Measurements from ENCODE around the gene NINL. TPM values are rescaled to one million over a fixed set of nuclear protein-coding genes. Genes with fewer than 3 reads are reported as not detected.

Gene NINL
- total RNA-seq, 1 experiment from 2014 or later: 7.2 TPM

DNA sequence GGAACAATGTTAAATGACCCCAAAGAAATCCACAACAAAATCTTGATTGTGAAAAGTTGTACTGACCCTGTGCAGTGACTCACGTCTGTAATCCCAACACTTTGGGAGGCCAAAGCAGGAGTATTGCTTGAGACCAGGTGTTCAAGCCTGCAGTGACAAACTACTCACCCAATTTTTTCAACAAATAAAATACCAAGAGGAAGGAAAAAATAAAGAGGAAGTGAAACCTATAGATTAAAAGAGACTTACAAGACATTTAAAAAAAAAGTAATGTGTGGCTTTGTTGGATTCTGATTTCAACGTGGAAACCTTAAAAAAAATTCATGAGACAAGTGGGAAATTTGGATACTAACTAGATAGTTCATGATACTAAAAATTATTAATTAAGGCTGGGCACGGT, 146.0 kb downstream of the NINL start:
- CTCF ChIA-PET: no interaction called here
- Histone ChIP-seq H3K4me1 (ENCODE audit: control insufficient read depth in 1 of 2, insufficient read depth in 2 of 2, low read length in 2 of 2) (peaks cover 8 to 13% of the 10 kb centered on the region in 2 experiments; a peak in 3 of 4 replicates), H3K9me3 (ENCODE audit: control insufficient read depth in 1 of 2, insufficient read depth in 1 of 2, low read depth in 1 of 2, low read length in 2 of 2) (no peaks in the 10 kb centered on the region), H3K4me3 (replicated peaks in 1 of 2; ENCODE audit: low read depth in 1 of 2, low read length in 2 of 2) (no peak overlapping the region), H3K4me2 (ENCODE audit: low read length) (no peak overlapping the region), H3K79me2 (ENCODE audit: insufficient read depth, low read length) (peaks cover 7% of the 10 kb centered on the region), H3K36me3 (ENCODE audit: control insufficient read depth in 1 of 2, insufficient read depth in 2 of 2, low read length in 2 of 2) (peaks cover 19 to 30% of the 10 kb centered on the region in 2 experiments; a peak in 3 of 4 replicates), H2AFZ (ENCODE audit: low read depth, low read length, poor library complexity, severe bottlenecking) (no peak overlapping the region), H4K20me1 (ENCODE audit: insufficient read depth) (no peaks in the 10 kb centered on the region), H3K9ac (ENCODE audit: low read length) (no peak overlapping the region), H3K27me3 (ENCODE audit: insufficient read depth, low read length) (no peaks in the 10 kb centered on the region), H3K9me2 (ENCODE audit: insufficient read depth) (no peaks in the 10 kb centered on the region), H3K27ac (ENCODE audit: low read depth, low read length) (no peak overlapping the region)
- ATAC-seq: no peak
- no peak for TF ChIP-seq EZH2 (IDR thresholded peaks at IDR 0.05)
- TF ChIP-seq JUND (IDR thresholded peaks at IDR 0.05): no peak
- TF ChIP-seq CEBPB (IDR thresholded peaks at IDR 0.05; ENCODE audit: low read depth): no peak
- no peak for TF ChIP-seq FOSL1 (IDR thresholded peaks at IDR 0.05; ENCODE audit: low read depth)
- no peak for TF ChIP-seq ZNF274 (IDR thresholded peaks at IDR 0.05; ENCODE audit: low read depth, low read length)
- TF ChIP-seq EGR1 (IDR thresholded peaks at IDR 0.05; ENCODE audit: low read depth): no peak
- no peak for TF ChIP-seq ZBTB33 (IDR thresholded peaks at IDR 0.05; ENCODE audit: extremely low read depth, insufficient replicate concordance, low read length)
- TF ChIP-seq TCF7L2 (IDR thresholded peaks at IDR 0.05; ENCODE audit: borderline replicate concordance, extremely low read depth, insufficient read depth, insufficient read length): no peak
- TF ChIP-seq, protein P1, sequence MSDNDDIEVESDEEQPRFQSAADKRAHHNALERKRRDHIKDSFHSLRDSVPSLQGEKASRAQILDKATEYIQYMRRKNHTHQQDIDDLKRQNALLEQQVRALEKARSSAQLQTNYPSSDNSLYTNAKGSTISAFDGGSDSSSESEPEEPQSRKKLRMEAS (IDR thresholded peaks at IDR 0.05): no peak
- no peak for TF ChIP-seq SRF (IDR thresholded peaks at IDR 0.05; ENCODE audit: low read depth)
- no peak for TF ChIP-seq POLR2A (IDR thresholded peaks at IDR 0.05; ENCODE audit: borderline replicate concordance, extremely low read depth, insufficient read depth, insufficient read length)
- no peak for TF ChIP-seq RAD21 (IDR thresholded peaks at IDR 0.05; ENCODE audit: low read depth)
- no peak for TF ChIP-seq YY1 (IDR thresholded peaks at IDR 0.05; ENCODE audit: extremely low read depth, insufficient replicate concordance, low read depth, low read length)
- no peak for TF ChIP-seq SIN3A (IDR thresholded peaks at IDR 0.05; ENCODE audit: low read depth)
- TF ChIP-seq CBX3 (IDR thresholded peaks at IDR 0.05; ENCODE audit: low read depth): no peak
- TF ChIP-seq, protein P2, sequence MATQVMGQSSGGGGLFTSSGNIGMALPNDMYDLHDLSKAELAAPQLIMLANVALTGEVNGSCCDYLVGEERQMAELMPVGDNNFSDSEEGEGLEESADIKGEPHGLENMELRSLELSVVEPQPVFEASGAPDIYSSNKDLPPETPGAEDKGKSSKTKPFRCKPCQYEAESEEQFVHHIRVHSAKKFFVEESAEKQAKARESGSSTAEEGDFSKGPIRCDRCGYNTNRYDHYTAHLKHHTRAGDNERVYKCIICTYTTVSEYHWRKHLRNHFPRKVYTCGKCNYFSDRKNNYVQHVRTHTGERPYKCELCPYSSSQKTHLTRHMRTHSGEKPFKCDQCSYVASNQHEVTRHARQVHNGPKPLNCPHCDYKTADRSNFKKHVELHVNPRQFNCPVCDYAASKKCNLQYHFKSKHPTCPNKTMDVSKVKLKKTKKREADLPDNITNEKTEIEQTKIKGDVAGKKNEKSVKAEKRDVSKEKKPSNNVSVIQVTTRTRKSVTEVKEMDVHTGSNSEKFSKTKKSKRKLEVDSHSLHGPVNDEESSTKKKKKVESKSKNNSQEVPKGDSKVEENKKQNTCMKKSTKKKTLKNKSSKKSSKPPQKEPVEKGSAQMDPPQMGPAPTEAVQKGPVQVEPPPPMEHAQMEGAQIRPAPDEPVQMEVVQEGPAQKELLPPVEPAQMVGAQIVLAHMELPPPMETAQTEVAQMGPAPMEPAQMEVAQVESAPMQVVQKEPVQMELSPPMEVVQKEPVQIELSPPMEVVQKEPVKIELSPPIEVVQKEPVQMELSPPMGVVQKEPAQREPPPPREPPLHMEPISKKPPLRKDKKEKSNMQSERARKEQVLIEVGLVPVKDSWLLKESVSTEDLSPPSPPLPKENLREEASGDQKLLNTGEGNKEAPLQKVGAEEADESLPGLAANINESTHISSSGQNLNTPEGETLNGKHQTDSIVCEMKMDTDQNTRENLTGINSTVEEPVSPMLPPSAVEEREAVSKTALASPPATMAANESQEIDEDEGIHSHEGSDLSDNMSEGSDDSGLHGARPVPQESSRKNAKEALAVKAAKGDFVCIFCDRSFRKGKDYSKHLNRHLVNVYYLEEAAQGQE (IDR thresholded peaks at IDR 0.05; ENCODE audit: low read depth): no peak
- no peak for TF ChIP-seq SP1 (IDR thresholded peaks at IDR 0.05; ENCODE audit: low read depth)
- TF ChIP-seq, protein P3, sequence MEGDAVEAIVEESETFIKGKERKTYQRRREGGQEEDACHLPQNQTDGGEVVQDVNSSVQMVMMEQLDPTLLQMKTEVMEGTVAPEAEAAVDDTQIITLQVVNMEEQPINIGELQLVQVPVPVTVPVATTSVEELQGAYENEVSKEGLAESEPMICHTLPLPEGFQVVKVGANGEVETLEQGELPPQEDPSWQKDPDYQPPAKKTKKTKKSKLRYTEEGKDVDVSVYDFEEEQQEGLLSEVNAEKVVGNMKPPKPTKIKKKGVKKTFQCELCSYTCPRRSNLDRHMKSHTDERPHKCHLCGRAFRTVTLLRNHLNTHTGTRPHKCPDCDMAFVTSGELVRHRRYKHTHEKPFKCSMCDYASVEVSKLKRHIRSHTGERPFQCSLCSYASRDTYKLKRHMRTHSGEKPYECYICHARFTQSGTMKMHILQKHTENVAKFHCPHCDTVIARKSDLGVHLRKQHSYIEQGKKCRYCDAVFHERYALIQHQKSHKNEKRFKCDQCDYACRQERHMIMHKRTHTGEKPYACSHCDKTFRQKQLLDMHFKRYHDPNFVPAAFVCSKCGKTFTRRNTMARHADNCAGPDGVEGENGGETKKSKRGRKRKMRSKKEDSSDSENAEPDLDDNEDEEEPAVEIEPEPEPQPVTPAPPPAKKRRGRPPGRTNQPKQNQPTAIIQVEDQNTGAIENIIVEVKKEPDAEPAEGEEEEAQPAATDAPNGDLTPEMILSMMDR (IDR thresholded peaks at IDR 0.05 in 2 of 3, conservative IDR thresholded peaks at IDR 0.05 in 1 of 3; ENCODE audit: borderline replicate concordance in 1 of 3, insufficient read depth in 1 of 3, low read depth in 2 of 3, low read length in 2 of 3): no peak
- TF ChIP-seq, protein P4, sequence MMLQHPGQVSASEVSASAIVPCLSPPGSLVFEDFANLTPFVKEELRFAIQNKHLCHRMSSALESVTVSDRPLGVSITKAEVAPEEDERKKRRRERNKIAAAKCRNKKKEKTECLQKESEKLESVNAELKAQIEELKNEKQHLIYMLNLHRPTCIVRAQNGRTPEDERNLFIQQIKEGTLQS (IDR thresholded peaks at IDR 0.05): no peak
- RAD21 ChIA-PET (ENCODE audit: low non-redundant PET in 1 of 2, low total read pairs in 2 of 2, uncharacterized antibody in 2 of 2, unreplicated experiment in 2 of 2): no interaction called here
- intact Hi-C loops (cut with micrococcal nuclease): no loop called here
- no TSS peak for BruUV-seq (replicated peaks)
- POLR2A ChIA-PET: no interaction called here
- no peak for DNase-seq (ENCODE audit: low read depth, low spot score)
